Neural progenitor cell (in vitro differentiated cells): Measurements from ENCODE around the gene KDM4B. TPM values are rescaled to one million over a fixed set of nuclear protein-coding genes. Genes with fewer than 3 reads are reported as not detected.
"Not testable (repeated sequence)": the region's sequence is repeated elsewhere in the genome, so short reads cannot be mapped to it uniquely, and the experiment has no call there.

Experiments used
- DNase-seq: peaks from one replicate; pipeline ENCODE4 v3.0.0-alpha.2; 2016; ENCODE audit warnings: low spot score
- H2AFZ ChIP-seq: fragments of 200-600 bp; sonication (generic); replicated peaks from 2 replicates; pipeline ENCODE4 v1.6.1; 2016; ENCODE audit warnings: antibody characterized with exemption
- H3F3A ChIP-seq: fragments of 200-600 bp; sonication (generic); 2 replicates; pipeline ENCODE4 v1.6.1; 2016; ENCODE audit warnings: antibody characterized with exemption, low read depth
- H3K27ac ChIP-seq: fragments of 200-600 bp; sonication (generic); 2 replicates; pipeline ENCODE4 v1.5.1; 2016; ENCODE audit warnings: mild to moderate bottlenecking
- H3K27me3 ChIP-seq: fragments of 200-600 bp; sonication (generic); 2 replicates; pipeline ENCODE4 v1.6.1; 2016; ENCODE audit warnings: mild to moderate bottlenecking, moderate library complexity
- H3K36me3 ChIP-seq: fragments of 200-600 bp; sonication (generic); 2 replicates; pipeline ENCODE4 v1.5.1; 2016
- H3K4me1 ChIP-seq: fragments of 200-600 bp; sonication (generic); 2 replicates; pipeline ENCODE4 v1.6.1; 2016; ENCODE audit warnings: mixed run types
- H3K4me2 ChIP-seq: fragments of 200-600 bp; sonication (generic); 2 replicates; pipeline ENCODE4 v1.6.1; 2016
- H3K4me3 ChIP-seq: fragments of 200-600 bp; sonication (generic); 2 replicates; pipeline ENCODE4 v1.5.1; 2016
- H3K79me2 ChIP-seq: fragments of 200-600 bp; sonication (generic); 2 replicates; pipeline ENCODE4 v1.6.1; 2016; ENCODE audit warnings: low read depth
- H3K9ac ChIP-seq: fragments of 200-600 bp; sonication (generic); 2 replicates; pipeline ENCODE4 v1.6.1; 2016
- H3K9me3 ChIP-seq: fragments of 200-600 bp; sonication (generic); 2 replicates; pipeline ENCODE4 v1.5.1; 2016; ENCODE audit warnings: low read depth
- H4K20me1 ChIP-seq: fragments of 200-600 bp; sonication (generic); 2 replicates; pipeline ENCODE4 v1.6.1; 2016; ENCODE audit warnings: low read depth
- H3K27ac Mint-ChIP-seq: 3 replicates; pipeline ENCODE4 v1.8.0; 2021; ENCODE audit warnings: mixed read lengths
- H3K27me3 Mint-ChIP-seq: 2 replicates; pipeline ENCODE4 v1.8.0; 2022; ENCODE audit warnings: low read depth, mild to moderate bottlenecking, inconsistent platforms, moderate library complexity, mixed read lengths; ENCODE audit not compliant: insufficient read depth
- H3K36me3 Mint-ChIP-seq: 3 replicates; pipeline ENCODE4 v1.8.0; 2021; ENCODE audit warnings: mixed read lengths
- H3K4me1 Mint-ChIP-seq: 3 replicates; pipeline ENCODE4 v1.8.0; 2021; ENCODE audit warnings: mixed read lengths
- H3K4me3 Mint-ChIP-seq: 3 replicates; pipeline ENCODE4 v1.8.0; 2021; ENCODE audit warnings: mild to moderate bottlenecking, moderate library complexity, mixed read lengths
- H3K9me3 Mint-ChIP-seq: 3 replicates; pipeline ENCODE4 v1.8.0; 2020; ENCODE audit warnings: mixed read lengths
- CTCF ChIP-seq: fragments of 200-600 bp; sonication (generic); IDR thresholded peaks from 2 replicates; pipeline ENCODE4 v1.5.1; 2017; ENCODE audit warnings: antibody characterized with exemption, mild to moderate bottlenecking
- EZH2 ChIP-seq: fragments of 200-600 bp; sonication (generic); IDR thresholded peaks from 2 replicates; pipeline ENCODE4 v1.6.1; 2017; ENCODE audit warnings: antibody characterized with exemption, mild to moderate bottlenecking, moderate library complexity
- EZH2phosphoT487 ChIP-seq: fragments of 200-600 bp; sonication (generic); IDR thresholded peaks from 2 replicates; pipeline ENCODE4 v1.6.1; 2017; ENCODE audit warnings: antibody characterized with exemption
- total RNA-seq: library from RNA; depleted of rRNA; stranded (reverse); fragments of >200 nt; gene quantifications from 2 replicates; pipeline ENCODE4 v1.2.3, GENCODE V29; 2015; ENCODE audit warnings: low replicate concordance

Gene KDM4B
- total RNA-seq, 1 donor from 2014 or later, result 16.0 TPM

- peak overlapping the region; percentile 96 for H3K27ac ChIP-seq
- peak overlapping the region; percentile 99 for H3K27ac Mint-ChIP-seq
- H3K4me3 ChIP-seq, result no peak overlapping the region
Measured at GRCh38 chr19:5192568-5192967, 223.7 kb downstream of the KDM4B start.

GRCh38 chr19:5193192-5193591 is 224.3 kb downstream of the KDM4B start:
- Histone ChIP-seq H3K4me2 (peak overlapping the region; percentile 77), H3F3A (peaks cover 53% of the 10 kb centered on the region), H3K4me1 (peaks cover 18% of the 10 kb centered on the region), H3K4me3 (no peak overlapping the region), H3K36me3 (no peaks in the 10 kb centered on the region), H3K27me3 (no peaks in the 10 kb centered on the region), H3K27ac (peak overlapping the region; percentile 100), H4K20me1 (no peaks in the 10 kb centered on the region), H3K9ac (no peak overlapping the region), H2AFZ (no peak overlapping the region), H3K9me3 (no peaks in the 10 kb centered on the region), H3K79me2 (no peaks in the 10 kb centered on the region)
- peaks cover 6% of the 10 kb centered on the region for H3K27me3 Mint-ChIP-seq
- H3K27ac Mint-ChIP-seq, result peak overlapping the region; percentile 99
- TF ChIP-seq EZH2phosphoT487 (peak; percentile 45), CTCF (no peak), EZH2 (no peak)
- peak overlapping the region; percentile 71 for H3K4me3 Mint-ChIP-seq
- peaks cover 6% of the 10 kb centered on the region for H3K36me3 Mint-ChIP-seq
- H3K9me3 Mint-ChIP-seq, result no peaks in the 10 kb centered on the region
- peak; percentile 98 for DNase-seq
- peaks cover 47% of the 10 kb centered on the region for H3K4me1 Mint-ChIP-seq

More at GRCh38 chr19:5192568-5192967, 223.7 kb downstream of the KDM4B start:
- Histone ChIP-seq H3K27me3 (no peaks in the 10 kb centered on the region), H3F3A (peaks cover 58% of the 10 kb centered on the region), H3K79me2 (no peaks in the 10 kb centered on the region), H3K36me3 (no peaks in the 10 kb centered on the region), H2AFZ (no peak overlapping the region), H4K20me1 (no peaks in the 10 kb centered on the region), H3K4me2 (peak overlapping the region; percentile 23), H3K9me3 (no peaks in the 10 kb centered on the region), H3K9ac (no peak overlapping the region), H3K4me1 (peaks cover 18% of the 10 kb centered on the region)
- Mint-ChIP-seq H3K36me3 (peaks cover 6% of the 10 kb centered on the region), H3K4me3 (peak overlapping the region; percentile 55), H3K9me3 (no peaks in the 10 kb centered on the region), H3K27me3 (peaks cover 6% of the 10 kb centered on the region), H3K4me1 (peaks cover 48% of the 10 kb centered on the region)
- TF ChIP-seq CTCF, result no peak
- no peak for TF ChIP-seq EZH2phosphoT487
- no peak for TF ChIP-seq EZH2
- peak; percentile 29 for DNase-seq

DNA sequence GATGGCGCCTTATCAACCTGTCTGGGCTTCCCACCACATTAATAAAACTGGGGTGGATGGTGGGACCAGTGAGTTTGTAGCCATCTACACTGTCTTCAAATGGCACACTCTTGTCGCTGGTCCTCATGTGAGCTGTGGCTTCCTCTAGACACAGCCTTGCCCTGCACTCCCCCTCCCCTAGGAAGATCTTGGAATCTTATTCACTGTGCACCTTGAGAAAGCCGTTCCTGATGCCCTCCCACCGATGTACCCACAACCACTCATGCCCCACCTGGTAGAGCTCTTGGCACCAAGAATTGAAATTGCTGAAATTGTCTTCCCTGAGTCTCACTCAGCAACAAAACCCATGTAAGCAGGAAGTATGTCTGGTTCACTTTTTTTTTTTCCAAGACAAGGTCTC is 225.7 kb downstream of the KDM4B start:
- peak overlapping the region; percentile 84 for H3K27ac Mint-ChIP-seq
- peaks cover 3% of the 10 kb centered on the region for H3K27me3 Mint-ChIP-seq
- Histone ChIP-seq H4K20me1 (no peaks in the 10 kb centered on the region), H3K27ac (peak overlapping the region; percentile 100), H3K4me1 (peaks cover 13% of the 10 kb centered on the region), H3K79me2 (no peaks in the 10 kb centered on the region), H3K9ac (no peak overlapping the region), H2AFZ (no peak overlapping the region), H3K9me3 (no peaks in the 10 kb centered on the region), H3F3A (peaks cover 50% of the 10 kb centered on the region), H3K27me3 (no peaks in the 10 kb centered on the region), H3K4me3 (no peak overlapping the region), H3K36me3 (no peaks in the 10 kb centered on the region), H3K4me2 (no peak overlapping the region)
- TF ChIP-seq EZH2phosphoT487 (no peak), CTCF (no peak), EZH2 (no peak)
- peaks cover 1% of the 10 kb centered on the region for H3K9me3 Mint-ChIP-seq
- DNase-seq, result no peak
- peak overlapping the region; percentile 5 for H3K4me3 Mint-ChIP-seq
- peaks cover 35% of the 10 kb centered on the region for H3K4me1 Mint-ChIP-seq
- peaks cover 5% of the 10 kb centered on the region for H3K36me3 Mint-ChIP-seq

GRCh38 chr19:5195587-5195986 is 226.7 kb downstream of the KDM4B start:
- Histone ChIP-seq H3K4me1 (peaks cover 13% of the 10 kb centered on the region), H3F3A (peaks cover 50% of the 10 kb centered on the region)
- H3K9me3 Mint-ChIP-seq, H3K27me3 Mint-ChIP-seq, DNase-seq, H3K36me3 ChIP-seq, H3K9ac ChIP-seq, H3K27me3 ChIP-seq, H3K4me3 ChIP-seq, H3K9me3 ChIP-seq, H3K4me3 Mint-ChIP-seq, H3K27ac ChIP-seq, H2AFZ ChIP-seq, H3K4me2 ChIP-seq, H4K20me1 ChIP-seq, H3K79me2 ChIP-seq: not testable (repeated sequence)
- peak overlapping the region; percentile 96 for H3K27ac Mint-ChIP-seq
- H3K4me1 Mint-ChIP-seq, result peaks cover 32% of the 10 kb centered on the region
- H3K36me3 Mint-ChIP-seq, result peaks cover 11% of the 10 kb centered on the region
